ENCODE data around the gene CHMP2A.
"Not testable (repeated sequence)": the region's sequence is repeated elsewhere in the genome, so short reads cannot be mapped to it uniquely, and the experiment has no call there.

Gene CHMP2A

DNA sequence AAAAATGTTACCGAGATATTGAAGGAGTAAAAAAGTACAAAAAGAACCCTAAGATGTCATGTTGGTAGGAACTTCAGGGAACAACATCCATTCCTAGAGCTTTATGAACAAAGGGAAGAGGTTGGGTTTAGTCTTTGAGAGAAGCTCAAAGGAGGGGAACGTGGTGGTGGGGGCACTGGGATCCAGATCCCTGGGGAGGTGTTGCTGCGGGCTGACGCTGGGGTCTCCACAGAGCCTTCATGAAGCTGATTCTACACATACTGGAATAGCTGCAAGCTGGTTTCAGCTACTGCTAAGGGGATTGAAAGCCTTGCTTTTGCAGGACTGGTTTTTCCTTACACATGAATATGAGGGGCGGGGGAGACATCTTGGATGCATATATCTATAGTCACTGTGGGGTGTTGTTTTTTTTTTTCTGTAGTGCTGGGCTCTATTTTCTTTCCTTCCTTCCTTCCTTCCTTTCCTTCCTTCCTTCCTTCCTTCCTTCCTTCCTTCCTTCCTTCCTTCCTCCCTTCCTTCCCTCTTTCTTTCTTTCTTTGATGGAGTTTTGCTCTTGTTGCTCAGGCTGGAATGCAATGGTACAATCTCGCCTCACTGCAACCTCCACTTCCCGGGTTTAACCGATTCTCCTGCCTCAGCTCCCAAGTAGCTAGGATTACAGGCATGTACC is 24.7 kb upstream of the CHMP2A start:
- peaks cover 9% of the 10 kb centered on the region for H3F3A ChIP-seq (ENCODE audit: control insufficient read depth, insufficient read depth)
- no peak for TF ChIP-seq EZH2phosphoT487 (IDR thresholded peaks at IDR 0.05; ENCODE audit: borderline replicate concordance, low read length)
- TF ChIP-seq, protein P1, sequence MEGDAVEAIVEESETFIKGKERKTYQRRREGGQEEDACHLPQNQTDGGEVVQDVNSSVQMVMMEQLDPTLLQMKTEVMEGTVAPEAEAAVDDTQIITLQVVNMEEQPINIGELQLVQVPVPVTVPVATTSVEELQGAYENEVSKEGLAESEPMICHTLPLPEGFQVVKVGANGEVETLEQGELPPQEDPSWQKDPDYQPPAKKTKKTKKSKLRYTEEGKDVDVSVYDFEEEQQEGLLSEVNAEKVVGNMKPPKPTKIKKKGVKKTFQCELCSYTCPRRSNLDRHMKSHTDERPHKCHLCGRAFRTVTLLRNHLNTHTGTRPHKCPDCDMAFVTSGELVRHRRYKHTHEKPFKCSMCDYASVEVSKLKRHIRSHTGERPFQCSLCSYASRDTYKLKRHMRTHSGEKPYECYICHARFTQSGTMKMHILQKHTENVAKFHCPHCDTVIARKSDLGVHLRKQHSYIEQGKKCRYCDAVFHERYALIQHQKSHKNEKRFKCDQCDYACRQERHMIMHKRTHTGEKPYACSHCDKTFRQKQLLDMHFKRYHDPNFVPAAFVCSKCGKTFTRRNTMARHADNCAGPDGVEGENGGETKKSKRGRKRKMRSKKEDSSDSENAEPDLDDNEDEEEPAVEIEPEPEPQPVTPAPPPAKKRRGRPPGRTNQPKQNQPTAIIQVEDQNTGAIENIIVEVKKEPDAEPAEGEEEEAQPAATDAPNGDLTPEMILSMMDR (IDR thresholded peaks at IDR 0.05; ENCODE audit: low read depth, low read length, poor library complexity, severe bottlenecking): no peak
- no peaks in the 10 kb centered on the region for H3K9me2 ChIP-seq (replicated peaks; ENCODE audit: control insufficient read depth, low read length)
- no peaks in the 10 kb centered on the region for H3K27me3 ChIP-seq (ENCODE audit: control insufficient read depth, low read length)
- H4K20me1 ChIP-seq (ENCODE audit: control insufficient read depth, insufficient read depth, low read depth, low read length): no peaks in the 10 kb centered on the region
- H3K36me3 ChIP-seq (ENCODE audit: control insufficient read depth, low read length): peaks cover 16% of the 10 kb centered on the region
- H3K27ac ChIP-seq (ENCODE audit: low read depth, low read length): no peak overlapping the region
- H3K79me2 ChIP-seq (ENCODE audit: control insufficient read depth, low read length): peaks cover 41% of the 10 kb centered on the region
- no peak overlapping the region; the same call in 1 of the 2 replicates for H3K4me2 ChIP-seq (ENCODE audit: low read length)
- peaks cover 28% of the 10 kb centered on the region for H3K4me1 ChIP-seq (ENCODE audit: control insufficient read depth, low read length)
- H3K9me3 ChIP-seq (ENCODE audit: control insufficient read depth, insufficient read depth, low read length): no peaks in the 10 kb centered on the region
- no peak overlapping the region for H3K4me3 ChIP-seq (ENCODE audit: low read length)

DNA sequence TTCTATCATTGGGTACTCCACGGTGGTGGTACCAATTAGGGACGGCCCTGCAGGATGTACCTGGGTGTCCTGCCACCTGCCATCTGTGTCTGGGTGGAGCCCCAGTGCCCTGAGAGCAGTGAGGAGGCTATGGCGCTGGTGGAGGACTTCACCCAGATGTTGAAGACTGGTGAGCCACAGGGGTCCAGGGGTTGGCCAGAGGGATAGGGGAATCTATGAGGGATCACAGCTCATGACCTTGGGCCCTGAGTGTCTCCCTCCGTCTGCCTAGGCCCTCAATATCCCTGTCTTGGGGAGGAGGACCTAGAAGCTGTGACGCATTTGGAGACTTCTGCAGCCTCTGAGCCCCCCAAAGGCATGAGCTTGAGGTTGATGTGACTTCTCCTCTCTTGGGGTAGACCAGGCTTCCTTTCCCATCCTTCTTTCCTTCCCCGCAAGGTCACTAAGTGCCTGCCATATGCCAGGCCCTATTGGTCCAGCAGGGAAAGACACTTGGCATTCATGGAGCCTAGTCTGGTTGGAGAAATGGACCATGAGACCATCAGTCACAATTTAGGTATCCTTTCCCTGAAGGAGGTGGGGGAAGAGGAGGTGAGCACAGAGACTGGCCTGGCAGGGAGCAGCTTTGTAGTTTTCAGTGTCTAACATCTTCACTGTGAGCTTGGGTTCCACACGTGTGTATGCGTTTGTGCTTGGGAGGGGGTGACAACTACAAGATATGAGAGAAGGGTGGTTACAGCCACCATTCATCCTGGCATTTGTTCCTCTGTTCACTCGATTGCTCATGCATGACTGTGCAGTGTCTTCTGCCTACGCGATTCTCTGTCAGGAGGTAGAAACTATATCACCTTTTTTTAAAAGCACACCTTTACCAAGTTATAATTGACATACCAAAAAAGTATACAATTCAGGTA is 23.4 kb upstream of the CHMP2A start:
- Histone ChIP-seq H3K9me2 (replicated peaks; ENCODE audit: control insufficient read depth, low read length) (no peaks in the 10 kb centered on the region), H3K36me3 (ENCODE audit: control insufficient read depth, low read length) (peaks cover 15% of the 10 kb centered on the region), H4K20me1 (ENCODE audit: control insufficient read depth, insufficient read depth, low read depth, low read length) (no peaks in the 10 kb centered on the region), H3K9me3 (ENCODE audit: control insufficient read depth, insufficient read depth, low read length) (no peaks in the 10 kb centered on the region), H3K4me2 (ENCODE audit: low read length) (peak overlapping the region; percentile 36), H3K4me1 (ENCODE audit: control insufficient read depth, low read length) (peaks cover 39% of the 10 kb centered on the region), H3K27me3 (ENCODE audit: control insufficient read depth, low read length) (no peaks in the 10 kb centered on the region), H3K79me2 (ENCODE audit: control insufficient read depth, low read length) (peaks cover 42% of the 10 kb centered on the region), H3F3A (ENCODE audit: control insufficient read depth, insufficient read depth) (peaks cover 14% of the 10 kb centered on the region), H3K4me3 (ENCODE audit: low read length) (no peak overlapping the region), H3K27ac (ENCODE audit: low read depth, low read length) (no peak overlapping the region)
- TF ChIP-seq, protein P1 (IDR thresholded peaks at IDR 0.05; ENCODE audit: low read depth, low read length, poor library complexity, severe bottlenecking): no peak
- TF ChIP-seq EZH2phosphoT487 (IDR thresholded peaks at IDR 0.05; ENCODE audit: borderline replicate concordance, low read length): no peak

DNA sequence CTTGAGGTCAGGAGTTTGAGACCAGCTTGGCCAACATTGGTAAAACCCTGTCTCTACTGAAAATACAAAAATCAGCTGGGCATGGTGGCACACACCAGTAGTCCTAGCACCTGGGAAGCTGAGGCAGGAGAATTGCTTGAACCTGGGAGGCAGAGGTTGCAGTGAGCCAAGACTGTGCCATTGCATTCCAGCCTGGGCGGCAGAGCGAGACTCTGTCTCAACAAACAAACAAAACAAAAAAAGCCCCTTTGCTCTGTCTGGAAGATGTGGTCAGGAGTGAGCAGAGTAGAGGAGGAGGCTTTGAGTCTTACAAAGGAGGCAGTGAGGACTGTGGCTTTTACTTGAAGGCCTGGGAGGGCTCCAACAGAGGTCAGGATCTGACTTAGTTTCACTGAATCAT is 22.7 kb upstream of the CHMP2A start:
- H3K4me3 ChIP-seq (ENCODE audit: low read length); H3K27me3 ChIP-seq (ENCODE audit: control insufficient read depth, low read length); H4K20me1 ChIP-seq (ENCODE audit: control insufficient read depth, insufficient read depth, low read depth, low read length); H3K36me3 ChIP-seq (ENCODE audit: control insufficient read depth, low read length); H3K9me3 ChIP-seq (ENCODE audit: control insufficient read depth, insufficient read depth, low read length); H3K27ac ChIP-seq (ENCODE audit: low read depth, low read length); H3K9me2 ChIP-seq (replicated peaks; ENCODE audit: control insufficient read depth, low read length): not testable (repeated sequence)
- H3K79me2 ChIP-seq (ENCODE audit: control insufficient read depth, low read length): peaks cover 42% of the 10 kb centered on the region
- peaks cover 14% of the 10 kb centered on the region for H3F3A ChIP-seq (ENCODE audit: control insufficient read depth, insufficient read depth)
- H3K4me2 ChIP-seq (ENCODE audit: low read length): 0 out of 2 replicates have a peak overlapping the region, but pooled peaks have one; percentile 36
- peaks cover 39% of the 10 kb centered on the region for H3K4me1 ChIP-seq (ENCODE audit: control insufficient read depth, low read length)

Data from DOHH2 (cell line).